ENCODE measurements around the gene PANX1. TPM values are rescaled to one million over a fixed set of nuclear protein-coding genes. Genes with fewer than 3 reads are reported as not detected.

PANX1 gene
- total RNA-seq, 1 experiment from 2014 or later: 26.1 TPM

DNA sequence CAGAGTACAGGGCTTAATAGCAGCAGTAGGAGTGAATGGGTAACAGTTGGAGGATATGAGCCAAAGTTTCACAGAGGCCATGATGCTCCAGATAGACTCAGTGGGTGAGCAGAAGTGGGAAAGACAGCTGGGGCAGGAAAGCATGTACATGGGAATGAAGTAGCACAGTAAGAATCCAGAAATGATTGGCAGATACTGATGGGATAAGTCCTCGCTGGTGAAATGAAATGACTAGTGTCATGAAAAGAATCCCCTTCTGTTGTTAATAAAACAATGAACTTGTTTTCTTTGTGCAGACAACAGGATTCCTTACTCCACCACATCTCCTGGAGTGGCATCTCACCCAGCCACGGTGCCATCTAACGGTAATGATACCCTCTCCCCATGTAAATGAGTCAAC is 17.4 kb upstream of the PANX1 start:
- no peak overlapping the region for H3K4me3 Mint-ChIP-seq (ENCODE audit: unreplicated experiment)
- H3K27me3 Mint-ChIP-seq (ENCODE audit: insufficient read depth, unreplicated experiment): no peaks in the 10 kb centered on the region
- POLR2A ChIA-PET: interaction anchor here (0.6 to 1.6 kb wide), 2 partner anchors 18 to 20 kb away, joined by 3 to 6 read pairs; no protein-coding TSS in a partner anchor
- H3K4me1 Mint-ChIP-seq (ENCODE audit: insufficient read depth, unreplicated experiment): peaks cover 22% of the 10 kb centered on the region
- CTCF ChIA-PET: interaction anchor here (0.7 to 4.1 kb wide), 5 partner anchors 61 to 215 kb away, joined by 3 to 21 read pairs (median 7); no protein-coding TSS in a partner anchor
- no peak for DNase-seq (ENCODE audit: unreplicated experiment)
- intact Hi-C loops (cut with micrococcal nuclease): no loop called here
- peaks cover 15% of the 10 kb centered on the region for H3K9me3 Mint-ChIP-seq (ENCODE audit: unreplicated experiment)
- no peaks in the 10 kb centered on the region for H3K36me3 Mint-ChIP-seq (ENCODE audit: insufficient read depth, unreplicated experiment)
- no TSS peak for BruUV-seq (replicated peaks)
- TF ChIP-seq, protein P1, sequence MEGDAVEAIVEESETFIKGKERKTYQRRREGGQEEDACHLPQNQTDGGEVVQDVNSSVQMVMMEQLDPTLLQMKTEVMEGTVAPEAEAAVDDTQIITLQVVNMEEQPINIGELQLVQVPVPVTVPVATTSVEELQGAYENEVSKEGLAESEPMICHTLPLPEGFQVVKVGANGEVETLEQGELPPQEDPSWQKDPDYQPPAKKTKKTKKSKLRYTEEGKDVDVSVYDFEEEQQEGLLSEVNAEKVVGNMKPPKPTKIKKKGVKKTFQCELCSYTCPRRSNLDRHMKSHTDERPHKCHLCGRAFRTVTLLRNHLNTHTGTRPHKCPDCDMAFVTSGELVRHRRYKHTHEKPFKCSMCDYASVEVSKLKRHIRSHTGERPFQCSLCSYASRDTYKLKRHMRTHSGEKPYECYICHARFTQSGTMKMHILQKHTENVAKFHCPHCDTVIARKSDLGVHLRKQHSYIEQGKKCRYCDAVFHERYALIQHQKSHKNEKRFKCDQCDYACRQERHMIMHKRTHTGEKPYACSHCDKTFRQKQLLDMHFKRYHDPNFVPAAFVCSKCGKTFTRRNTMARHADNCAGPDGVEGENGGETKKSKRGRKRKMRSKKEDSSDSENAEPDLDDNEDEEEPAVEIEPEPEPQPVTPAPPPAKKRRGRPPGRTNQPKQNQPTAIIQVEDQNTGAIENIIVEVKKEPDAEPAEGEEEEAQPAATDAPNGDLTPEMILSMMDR (IDR thresholded peaks at IDR 0.05; ENCODE audit: unreplicated experiment): no peak
- no peak overlapping the region for H3K27ac Mint-ChIP-seq (ENCODE audit: low read depth, unreplicated experiment)

DNA sequence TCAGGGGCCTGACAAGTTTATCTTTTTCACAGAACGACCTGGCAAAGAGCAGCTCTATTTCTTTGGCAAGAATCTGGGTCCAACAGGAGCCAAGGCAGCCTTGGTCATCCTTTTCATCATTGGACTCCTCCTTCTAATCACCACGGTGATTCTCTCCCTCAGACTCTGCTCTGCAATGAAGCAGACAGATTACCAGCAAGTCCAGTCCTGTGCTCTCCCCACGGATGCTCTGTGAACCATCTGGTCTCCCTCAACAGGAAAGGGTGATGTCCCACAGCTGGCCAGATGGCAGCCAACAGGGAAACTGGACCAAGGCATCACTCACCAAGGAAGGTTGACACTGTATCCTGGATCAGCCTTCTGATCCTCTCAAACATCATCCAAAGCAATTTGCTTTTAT is 17.0 kb upstream of the PANX1 start:
- intact Hi-C loops (cut with micrococcal nuclease): no loop called here
- H3K4me1 Mint-ChIP-seq (ENCODE audit: insufficient read depth, unreplicated experiment): peaks cover 26% of the 10 kb centered on the region
- no peak overlapping the region for H3K27ac Mint-ChIP-seq (ENCODE audit: low read depth, unreplicated experiment)
- no peaks in the 10 kb centered on the region for H3K36me3 Mint-ChIP-seq (ENCODE audit: insufficient read depth, unreplicated experiment)
- DNase-seq (ENCODE audit: unreplicated experiment): no peak
- no TSS peak for BruUV-seq (replicated peaks)
- H3K27me3 Mint-ChIP-seq (ENCODE audit: insufficient read depth, unreplicated experiment): no peaks in the 10 kb centered on the region
- TF ChIP-seq, protein P1 (IDR thresholded peaks at IDR 0.05; ENCODE audit: unreplicated experiment): no peak
- H3K4me3 Mint-ChIP-seq (ENCODE audit: unreplicated experiment): no peak overlapping the region
- CTCF ChIA-PET: interaction anchor here (0.7 to 4.1 kb wide), 5 partner anchors 18 to 216 kb away, joined by 3 to 21 read pairs (median 9); no protein-coding TSS in a partner anchor
- POLR2A ChIA-PET: interaction anchor here (0.7 to 2.1 kb wide), 5 partner anchors 17 to 718 kb away, joined by 3 to 30 read pairs (median 4); partner anchors contain the start of gene PANX1
- peaks cover 15% of the 10 kb centered on the region for H3K9me3 Mint-ChIP-seq (ENCODE audit: unreplicated experiment)

DNA sequence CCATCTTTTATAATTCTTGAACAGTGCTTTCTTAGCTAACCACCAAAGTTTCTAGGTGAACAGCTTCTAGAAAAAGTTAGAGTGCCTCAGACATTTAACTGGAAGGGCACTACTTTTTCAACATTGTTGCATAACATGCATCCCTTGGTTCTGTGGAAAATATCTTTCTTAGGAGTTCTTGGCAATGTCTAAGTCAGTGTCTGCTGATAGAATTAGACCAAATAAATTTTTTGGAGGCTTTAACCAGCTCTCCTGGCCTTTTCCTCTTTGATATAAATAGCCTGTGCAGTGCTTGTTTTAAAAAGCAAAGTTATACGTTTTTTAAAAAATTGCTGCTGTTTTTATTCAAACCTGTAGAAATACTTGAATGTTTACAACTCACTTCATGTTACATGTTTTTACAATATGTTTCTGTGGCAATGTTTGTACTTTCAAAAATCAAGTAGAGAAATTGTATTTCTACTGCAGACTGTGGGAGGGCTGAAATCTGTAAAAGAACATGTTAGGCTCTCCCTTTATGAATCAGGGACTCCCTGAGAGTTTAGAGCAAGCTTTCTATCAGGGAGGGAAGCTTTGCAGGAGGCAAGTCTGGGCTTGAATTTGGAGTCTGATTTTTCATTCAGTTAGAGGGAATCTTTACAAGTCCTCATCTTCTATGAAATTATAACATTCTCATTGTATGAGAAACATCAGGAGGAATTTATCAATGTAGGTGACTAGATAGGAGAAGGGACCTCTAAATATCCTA is 16.3 kb upstream of the PANX1 start:
- peak; percentile 40 for DNase-seq (ENCODE audit: unreplicated experiment)
- no peaks in the 10 kb centered on the region for H3K36me3 Mint-ChIP-seq (ENCODE audit: insufficient read depth, unreplicated experiment)
- CTCF ChIA-PET: interaction anchor here (0.7 to 4.1 kb wide), 7 partner anchors 15 to 217 kb away, joined by 3 to 21 read pairs (median 8); no protein-coding TSS in a partner anchor
- peaks cover 15% of the 10 kb centered on the region for H3K9me3 Mint-ChIP-seq (ENCODE audit: unreplicated experiment)
- no peak overlapping the region for H3K4me3 Mint-ChIP-seq (ENCODE audit: unreplicated experiment)
- intact Hi-C loops (cut with micrococcal nuclease): no loop called here
- POLR2A ChIA-PET: interaction anchor here (0.7 to 2.1 kb wide), 8 partner anchors 16 to 1022 kb away, joined by 3 to 30 read pairs (median 4); partner anchors contain the start of gene PANX1
- peaks cover 33% of the 10 kb centered on the region for H3K4me1 Mint-ChIP-seq (ENCODE audit: insufficient read depth, unreplicated experiment)
- H3K27me3 Mint-ChIP-seq (ENCODE audit: insufficient read depth, unreplicated experiment): no peaks in the 10 kb centered on the region
- no TSS peak for BruUV-seq (replicated peaks)
- TF ChIP-seq, protein P1 (IDR thresholded peaks at IDR 0.05; ENCODE audit: unreplicated experiment): no peak
- peak overlapping the region; percentile 57 for H3K27ac Mint-ChIP-seq (ENCODE audit: low read depth, unreplicated experiment)

DNA sequence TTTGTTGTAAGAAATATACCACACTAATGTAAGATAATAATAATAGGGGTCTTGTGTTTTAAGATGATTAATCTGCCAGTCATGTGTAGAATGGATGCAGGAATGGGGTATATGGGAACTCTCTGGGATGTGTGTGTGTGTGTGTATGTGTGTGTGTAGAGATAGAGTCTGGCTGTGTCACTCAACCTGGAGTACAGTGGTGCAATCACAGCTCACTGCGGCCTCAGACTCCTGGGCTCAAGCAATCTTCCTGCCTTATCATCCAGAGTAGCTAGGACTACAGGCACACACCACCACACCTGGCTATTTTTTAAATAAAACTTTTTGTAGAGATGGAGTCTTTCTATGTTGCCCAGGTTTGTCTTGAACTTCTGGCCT is 11.5 kb upstream of the PANX1 start:
- H3K36me3 Mint-ChIP-seq (ENCODE audit: insufficient read depth, unreplicated experiment): no peaks in the 10 kb centered on the region
- H3K9me3 Mint-ChIP-seq (ENCODE audit: unreplicated experiment): peaks cover 15% of the 10 kb centered on the region
- ChIA-PET POLR2A (interaction anchor here (4.4 kb wide), 1 partner anchor 12 kb away, joined by 27 read pairs; the partner anchor contains the start of gene PANX1), CTCF (interaction anchor here (1.1 to 1.9 kb wide), 3 partner anchors 12 to 222 kb away, joined by 3 to 8 read pairs (median 6); partner anchors contain the start of gene PANX1)
- H3K27me3 Mint-ChIP-seq (ENCODE audit: insufficient read depth, unreplicated experiment): no peaks in the 10 kb centered on the region
- TF ChIP-seq, protein P1 (IDR thresholded peaks at IDR 0.05; ENCODE audit: unreplicated experiment): no peak
- no peak overlapping the region for H3K27ac Mint-ChIP-seq (ENCODE audit: low read depth, unreplicated experiment)
- peaks cover 40% of the 10 kb centered on the region for H3K4me1 Mint-ChIP-seq (ENCODE audit: insufficient read depth, unreplicated experiment)
- BruUV-seq (replicated peaks): no TSS peak
- no peak for DNase-seq (ENCODE audit: unreplicated experiment)
- intact Hi-C loops (cut with micrococcal nuclease): no loop called here
- H3K4me3 Mint-ChIP-seq (ENCODE audit: unreplicated experiment): no peak overlapping the region
